Coronary artery (tissue), 2 donors: ENCODE measurements around the gene GSTT4.
A peak's percentile ranks its signal among the peaks of the same experiment; 100 is the strongest.
"Not testable (repeated sequence)": the region's sequence is repeated elsewhere in the genome, so short reads cannot be mapped to it uniquely, and the experiment has no call there.

ENCODE experiments used
- DNase-seq: peaks from one replicate; pipeline ENCODE4 v3.0.0-alpha.2; 2017; ENCODE audit warnings: low spot score
- H3K27ac ChIP-seq, 2 donors: fragments of 200-600 bp; sonication (generic); one replicate each; pipeline ENCODE4 v1.5.1; 2016 to 2019
- H3K4me3 ChIP-seq: fragments of 200-600 bp; sonication (generic); 2 replicates; pipeline ENCODE4 v1.5.1; 2016; ENCODE audit warnings: mild to moderate bottlenecking, moderate library complexity
- CTCF ChIP-seq: fragments of 200-600 bp; sonication (generic); IDR thresholded peaks from one replicate; pipeline ENCODE4 v1.5.1; 2019; ENCODE audit warnings: antibody characterized with exemption

Gene GSTT4

GRCh38 chr22:23986089-23986488 lies 19.2 kb downstream of the GSTT4 start:
- not testable (repeated sequence) for H3K4me3 ChIP-seq, H3K27ac ChIP-seq, DNase-seq

GRCh38 chr22:23984430-23984829 lies 20.8 kb downstream of the GSTT4 start:
- peak; percentile 35 for TF ChIP-seq CTCF
- Histone ChIP-seq H3K27ac (no peak overlapping the region), H3K4me3 (no peak overlapping the region)
- no peak for DNase-seq

- not testable (repeated sequence) for H3K4me3 ChIP-seq, DNase-seq, H3K27ac ChIP-seq
Observed at GRCh38 chr22:23980567-23980966, 24.7 kb downstream of the GSTT4 start.

- H3K4me3 ChIP-seq, H3K27ac ChIP-seq, DNase-seq: not testable (repeated sequence)
Observed at GRCh38 chr22:23979557-23980240, 25.6 kb downstream of the GSTT4 start, which contains the start of gene GSTT2. GSTT2 (plus strand) TSS chr22:23980134.

- not testable (repeated sequence) for H3K27ac ChIP-seq, H3K4me3 ChIP-seq, DNase-seq
Observed at GRCh38 chr22:23977304-23977703, 27.9 kb downstream of the GSTT4 start.

GRCh38 chr22:23974836-23975352 lies 30.4 kb downstream of the GSTT4 start:
- H3K4me3 ChIP-seq, DNase-seq, H3K27ac ChIP-seq: not testable (repeated sequence)

- not testable (repeated sequence) for DNase-seq, H3K4me3 ChIP-seq, H3K27ac ChIP-seq
Observed at GRCh38 chr22:23974345-23974744, 30.9 kb downstream of the GSTT4 start, which contains the start of gene DDT. DDT (minus strand) TSS chr22:23974441; CDS start chr22:23974414, 27 bp downstream.

GRCh38 chr22:23971927-23972326 lies 33.3 kb downstream of the GSTT4 start:
- not testable (repeated sequence) for H3K27ac ChIP-seq, H3K4me3 ChIP-seq

GRCh38 chr22:23970816-23971486 lies 34.3 kb downstream of the GSTT4 start:
- Histone ChIP-seq H3K4me3 (no peak overlapping the region), H3K27ac (no peak overlapping the region)
- no peak for TF ChIP-seq CTCF
- DNase-seq: no peak

More at GRCh38 chr22:23971927-23972326, 33.3 kb downstream of the GSTT4 start:
- DNase-seq: not testable (repeated sequence)

GRCh38 chr22:23970201-23970641 lies 35.0 kb downstream of the GSTT4 start:
- Histone ChIP-seq H3K4me3 (no peak overlapping the region), H3K27ac (no peak overlapping the region)
- no peak for TF ChIP-seq CTCF
- DNase-seq: no peak
